Measurements from ENCODE around the gene GRAMD2B. TPM values are rescaled to one million over a fixed set of nuclear protein-coding genes. Genes with fewer than 3 reads are reported as not detected.

GRAMD2B gene
- total and polyA plus RNA-seq, 2 of the 8 experiments (the other 6 are each of a cell fraction or from before 2014, with no cell fraction given): 6.4 to 9.4 TPM

DNA sequence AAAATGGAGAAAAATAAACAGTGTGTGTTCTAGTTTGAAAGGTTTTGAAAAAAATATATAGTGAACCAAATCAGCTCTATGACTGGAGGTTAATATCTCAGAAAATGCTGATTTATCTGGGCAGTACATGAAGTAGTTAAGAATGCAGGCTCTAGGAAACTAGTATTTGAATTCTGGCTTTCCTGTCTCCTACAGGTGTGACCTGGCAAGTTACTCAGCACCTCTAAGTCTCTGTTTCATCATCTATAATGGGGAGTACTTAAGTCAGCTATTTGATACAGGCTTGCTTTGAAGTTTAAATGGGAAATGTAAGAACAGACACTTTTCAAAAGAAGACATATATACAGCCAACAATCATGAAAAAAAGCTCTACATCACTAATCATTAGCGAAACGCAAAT is 5.2 kb downstream of the GRAMD2B start:
- H4K5ac ChIP-seq (ENCODE audit: insufficient read length, low read depth, low read length): no peak overlapping the region
- H3K79me2 ChIP-seq (ENCODE audit: control insufficient read depth in 1 of 2, insufficient read depth in 2 of 2, low read length in 2 of 2): peaks cover 0 to 28% of the 10 kb centered on the region in 2 experiments; a peak in 2 of 4 replicates
- H2AFZ ChIP-seq (ENCODE audit: low read length): no peak overlapping the region
- H2BK120ac ChIP-seq (replicated peaks; ENCODE audit: low read depth, low read length): no peak overlapping the region
- no peaks in the 10 kb centered on the region for H3K9me3 ChIP-seq (ENCODE audit: insufficient read depth in 2 of 2, low read depth in 1 of 2, low read length in 1 of 2)
- no peak overlapping the region for H3K4me2 ChIP-seq (ENCODE audit: insufficient read depth in 1 of 2, low read depth in 2 of 2, low read length in 2 of 2)
- no peaks in the 10 kb centered on the region for H3K23me2 ChIP-seq (ENCODE audit: low read depth, low read length)
- no peak overlapping the region for H3K18ac ChIP-seq (ENCODE audit: extremely low read depth, low read length)
- ChIA-PET CTCF (ENCODE audit: partially characterized antibody) (interaction anchor here (1.2 kb wide), 1 partner anchor 72 kb away, joined by 4 read pairs; no protein-coding TSS in a partner anchor), POLR2A (ENCODE audit: partially characterized antibody) (no interaction called here)
- H3K9ac ChIP-seq (replicated peaks in 1 of 4; ENCODE audit: extremely low read depth in 1 of 4, low read depth in 3 of 4, low read length in 3 of 4): no peak overlapping the region
- peaks cover 0 to 4% (median 2%) of the 10 kb centered on the region in 4 experiments; a peak in 2 of 7 replicates for H3K4me1 ChIP-seq (replicated peaks in 1 of 4; ENCODE audit: control insufficient read depth in 3 of 4, insufficient read depth in 4 of 4, low read length in 3 of 4)
- no peak overlapping the region for H4K91ac ChIP-seq (replicated peaks; ENCODE audit: insufficient read length, low read length)
- H2BK15ac ChIP-seq (ENCODE audit: low read length): no peak overlapping the region
- H2BK12ac ChIP-seq (ENCODE audit: low read depth, low read length): no peak overlapping the region
- H3K27me3 ChIP-seq (replicated peaks in 1 of 4; ENCODE audit: control insufficient read depth in 3 of 4, extremely low read depth in 1 of 4, insufficient read depth in 3 of 4, low read length in 3 of 4): no peaks in the 10 kb centered on the region
- no peak overlapping the region for H2BK5ac ChIP-seq (ENCODE audit: low read depth, low read length)
- no peaks in the 10 kb centered on the region for H3K36me3 ChIP-seq (ENCODE audit: control insufficient read depth in 2 of 4, insufficient read depth in 4 of 4, low read length in 3 of 4)
- no peak overlapping the region for H3K56ac ChIP-seq (replicated peaks; ENCODE audit: insufficient read length, low read depth, low read length)
- no peak overlapping the region for H2AK5ac ChIP-seq (ENCODE audit: low read depth, low read length)
- H3K23ac ChIP-seq (ENCODE audit: insufficient read length): no peak overlapping the region
- H4K20me1 ChIP-seq (replicated peaks in 1 of 2; ENCODE audit: control insufficient read depth in 1 of 2, insufficient read depth in 2 of 2, low read length in 2 of 2): peaks cover 0 to 3% of the 10 kb centered on the region in 2 experiments
- no peak for FAIRE-seq
- H3K14ac ChIP-seq (ENCODE audit: insufficient read length): no peak overlapping the region
- H2BK20ac ChIP-seq (ENCODE audit: low read length): no peak overlapping the region
- peaks cover 3% of the 10 kb centered on the region for H3K79me1 ChIP-seq (ENCODE audit: low read depth, low read length)
- 42% methylated on average over 2 of the region's 2 CpGs; no CpG with 5 or more reads in 1 of the 2 experiments for WGBS, 2 experiments (ENCODE audit: extremely low coverage in 1 of 2, insufficient coverage in 1 of 2, insufficient read length in 1 of 2, insufficient replicate concordance in 2 of 2, low coverage in 1 of 2, low lambda C conversion rate in 2 of 2, missing lambda C conversion rate in 1 of 2)
- H3K4me3 ChIP-seq (ENCODE audit: extremely low read depth in 1 of 4, insufficient read depth in 2 of 4, low read depth in 3 of 4, low read length in 4 of 4): no peak overlapping the region
- H4K8ac ChIP-seq (ENCODE audit: extremely low read depth, insufficient read depth, low read length): no peak overlapping the region
- no peak overlapping the region for H3K4ac ChIP-seq (replicated peaks; ENCODE audit: insufficient read length, low read depth, low read length)
- DNase-seq (ENCODE audit: low read depth in 1 of 2, low spot score in 2 of 2): no peak
- H3K27ac ChIP-seq (ENCODE audit: low read depth, low read length): no peak overlapping the region
- TF ChIP-seq SIRT6 (IDR thresholded peaks at IDR 0.05; ENCODE audit: low read length) (no peak), BCL11A (IDR thresholded peaks at IDR 0.05; ENCODE audit: low read depth in 2 of 2, low read length in 2 of 2) (no peak), TBP (IDR thresholded peaks at IDR 0.05; ENCODE audit: low read depth, low read length) (no peak), MAFK (IDR thresholded peaks at IDR 0.05; ENCODE audit: low read depth, low read length) (no peak), ZNF274 (IDR thresholded peaks at IDR 0.05; ENCODE audit: borderline replicate concordance, extremely low read depth, low read length) (no peak), SP4 (IDR thresholded peaks at IDR 0.05; ENCODE audit: low read length) (no peak), NANOG (IDR thresholded peaks at IDR 0.05; ENCODE audit: insufficient read depth, low read depth, low read length, poor library complexity, severe bottlenecking) (no peak), ASH2L (IDR thresholded peaks at IDR 0.05; ENCODE audit: low read length) (no peak), SAP30 (IDR thresholded peaks at IDR 0.05; ENCODE audit: insufficient read depth, insufficient replicate concordance, low read length) (no peak), PHF8 (conservative IDR thresholded peaks at IDR 0.05; ENCODE audit: low read depth, low read length) (no peak), TAF7 (optimal IDR thresholded peaks at IDR 0.05; ENCODE audit: borderline replicate concordance, low read depth, low read length) (no peak), CBX8 (IDR thresholded peaks at IDR 0.05; ENCODE audit: borderline replicate concordance, low read depth, low read length) (no peak), NRF1 (IDR thresholded peaks at IDR 0.05; ENCODE audit: low read depth, low read length) (no peak)
- TF ChIP-seq, protein P1, sequence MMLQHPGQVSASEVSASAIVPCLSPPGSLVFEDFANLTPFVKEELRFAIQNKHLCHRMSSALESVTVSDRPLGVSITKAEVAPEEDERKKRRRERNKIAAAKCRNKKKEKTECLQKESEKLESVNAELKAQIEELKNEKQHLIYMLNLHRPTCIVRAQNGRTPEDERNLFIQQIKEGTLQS (IDR thresholded peaks at IDR 0.05; ENCODE audit: insufficient read depth, low read depth, low read length): no peak

Data from H1 (cell line).